ENCODE data around the gene ATAD2B. TPM values are rescaled to one million over a fixed set of nuclear protein-coding genes. Genes with fewer than 3 reads are reported as not detected.

The ATAD2B gene
- total RNA-seq, 1 experiment from 2014 or later: 19.7 TPM

DNA sequence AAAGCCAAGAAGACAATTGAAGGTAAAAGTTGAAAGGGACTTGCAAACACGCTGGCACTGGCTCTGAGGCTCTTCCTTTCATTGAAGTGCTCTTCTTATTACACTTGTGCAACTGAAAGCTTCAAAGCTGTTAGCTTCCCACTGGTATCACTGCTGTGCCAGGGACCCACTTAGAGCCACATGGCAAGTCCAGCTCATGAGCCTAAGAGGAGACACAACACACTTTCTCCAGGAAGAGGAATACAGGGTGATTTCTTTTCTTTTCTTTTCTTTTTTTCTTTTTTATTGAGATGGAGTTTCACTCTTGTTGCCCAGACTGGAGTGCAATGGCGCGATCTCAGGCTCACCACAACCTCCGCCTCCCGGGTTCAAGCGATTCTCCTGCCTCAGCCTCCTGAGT lies 218.2 kb downstream of the ATAD2B start:
- Mint-ChIP-seq H3K4me1 (ENCODE audit: insufficient read depth, unreplicated experiment) (no peaks in the 10 kb centered on the region), H3K36me3 (ENCODE audit: insufficient read depth, unreplicated experiment) (peaks cover 47% of the 10 kb centered on the region), H3K9me3 (ENCODE audit: unreplicated experiment) (no peaks in the 10 kb centered on the region), H3K4me3 (ENCODE audit: unreplicated experiment) (no peak overlapping the region), H3K27ac (ENCODE audit: low read depth, unreplicated experiment) (no peak overlapping the region), H3K27me3 (ENCODE audit: insufficient read depth, unreplicated experiment) (no peaks in the 10 kb centered on the region)
- CTCF ChIA-PET: interaction anchor here (0.6 kb wide), 1 partner anchor 376 kb away, joined by 3 read pairs; the partner anchor contains the start of gene TP53I3
- intact Hi-C loops (cut with micrococcal nuclease): no loop called here
- no TSS peak for BruUV-seq (replicated peaks)
- TF ChIP-seq, protein P1, sequence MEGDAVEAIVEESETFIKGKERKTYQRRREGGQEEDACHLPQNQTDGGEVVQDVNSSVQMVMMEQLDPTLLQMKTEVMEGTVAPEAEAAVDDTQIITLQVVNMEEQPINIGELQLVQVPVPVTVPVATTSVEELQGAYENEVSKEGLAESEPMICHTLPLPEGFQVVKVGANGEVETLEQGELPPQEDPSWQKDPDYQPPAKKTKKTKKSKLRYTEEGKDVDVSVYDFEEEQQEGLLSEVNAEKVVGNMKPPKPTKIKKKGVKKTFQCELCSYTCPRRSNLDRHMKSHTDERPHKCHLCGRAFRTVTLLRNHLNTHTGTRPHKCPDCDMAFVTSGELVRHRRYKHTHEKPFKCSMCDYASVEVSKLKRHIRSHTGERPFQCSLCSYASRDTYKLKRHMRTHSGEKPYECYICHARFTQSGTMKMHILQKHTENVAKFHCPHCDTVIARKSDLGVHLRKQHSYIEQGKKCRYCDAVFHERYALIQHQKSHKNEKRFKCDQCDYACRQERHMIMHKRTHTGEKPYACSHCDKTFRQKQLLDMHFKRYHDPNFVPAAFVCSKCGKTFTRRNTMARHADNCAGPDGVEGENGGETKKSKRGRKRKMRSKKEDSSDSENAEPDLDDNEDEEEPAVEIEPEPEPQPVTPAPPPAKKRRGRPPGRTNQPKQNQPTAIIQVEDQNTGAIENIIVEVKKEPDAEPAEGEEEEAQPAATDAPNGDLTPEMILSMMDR (IDR thresholded peaks at IDR 0.05; ENCODE audit: unreplicated experiment): no peak
- POLR2A ChIA-PET: interaction anchor here (0.6 kb wide), 1 partner anchor 327 kb away, joined by 3 read pairs; no protein-coding TSS in a partner anchor
- DNase-seq (ENCODE audit: unreplicated experiment): no peak

DNA sequence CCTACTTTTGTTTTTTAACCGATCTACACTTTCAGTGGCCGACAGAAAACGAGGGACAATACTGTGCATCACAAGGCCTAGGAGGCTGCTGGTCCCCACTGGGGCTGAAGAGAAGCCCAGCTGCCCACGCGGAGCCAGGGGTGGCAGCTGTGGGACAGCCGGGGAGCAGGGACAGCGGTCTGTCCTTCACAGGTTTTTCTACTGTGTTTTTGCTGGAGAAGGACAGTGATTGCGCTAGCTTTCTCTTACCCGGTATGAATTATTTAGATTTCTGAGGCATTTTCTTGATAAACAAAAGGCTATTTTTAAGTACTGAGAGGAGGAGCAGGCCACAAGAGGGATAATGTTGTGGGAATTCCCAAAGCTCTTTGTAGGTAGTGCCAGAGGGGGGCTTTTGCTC lies 219.8 kb downstream of the ATAD2B start:
- peaks cover 55% of the 10 kb centered on the region for H3K36me3 Mint-ChIP-seq (ENCODE audit: insufficient read depth, unreplicated experiment)
- peak overlapping the region; percentile 37 for H3K27ac Mint-ChIP-seq (ENCODE audit: low read depth, unreplicated experiment)
- H3K9me3 Mint-ChIP-seq (ENCODE audit: unreplicated experiment): no peaks in the 10 kb centered on the region
- no peaks in the 10 kb centered on the region for H3K4me1 Mint-ChIP-seq (ENCODE audit: insufficient read depth, unreplicated experiment)
- H3K4me3 Mint-ChIP-seq (ENCODE audit: unreplicated experiment): no peak overlapping the region
- no peaks in the 10 kb centered on the region for H3K27me3 Mint-ChIP-seq (ENCODE audit: insufficient read depth, unreplicated experiment)
- BruUV-seq (replicated peaks): no TSS peak
- intact Hi-C loops (cut with micrococcal nuclease): no loop called here
- CTCF ChIA-PET: interaction anchor here (0.7 to 1.6 kb wide), 2 partner anchors 9 to 13 kb away, joined by 4 to 5 read pairs; no protein-coding TSS in a partner anchor
- POLR2A ChIA-PET: no interaction called here
- DNase-seq (ENCODE audit: unreplicated experiment): no peak
- TF ChIP-seq, protein P1 (IDR thresholded peaks at IDR 0.05; ENCODE audit: unreplicated experiment): no peak

DNA sequence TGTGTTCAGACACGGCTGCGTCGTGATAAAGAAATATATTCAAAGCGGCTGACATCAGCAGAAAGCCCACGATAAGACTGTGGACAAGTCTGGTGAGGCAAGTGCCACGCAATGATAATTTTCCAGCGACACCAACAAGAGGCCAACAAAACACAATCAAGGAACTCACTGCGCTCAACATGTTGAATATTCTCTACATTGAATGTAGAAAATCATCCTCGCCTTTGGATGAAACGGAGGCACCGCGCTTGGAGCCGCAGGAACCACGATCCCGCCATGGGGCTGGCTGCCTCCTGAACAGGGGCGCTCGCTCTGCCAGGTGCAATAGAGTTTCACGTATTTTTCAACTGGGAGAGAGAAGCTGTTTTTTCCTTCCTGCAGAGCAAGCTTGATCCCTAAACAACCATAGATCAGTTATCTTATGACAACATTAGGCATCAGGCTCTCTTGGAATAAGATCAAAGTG lies 220.3 kb downstream of the ATAD2B start:
- Mint-ChIP-seq H3K9me3 (ENCODE audit: unreplicated experiment) (no peaks in the 10 kb centered on the region), H3K4me1 (ENCODE audit: insufficient read depth, unreplicated experiment) (no peaks in the 10 kb centered on the region), H3K27me3 (ENCODE audit: insufficient read depth, unreplicated experiment) (no peaks in the 10 kb centered on the region), H3K4me3 (ENCODE audit: unreplicated experiment) (no peak overlapping the region), H3K36me3 (ENCODE audit: insufficient read depth, unreplicated experiment) (peaks cover 55% of the 10 kb centered on the region), H3K27ac (ENCODE audit: low read depth, unreplicated experiment) (no peak overlapping the region)
- BruUV-seq (replicated peaks): no TSS peak
- TF ChIP-seq, protein P1 (IDR thresholded peaks at IDR 0.05; ENCODE audit: unreplicated experiment): no peak
- no peak for DNase-seq (ENCODE audit: unreplicated experiment)
- CTCF ChIA-PET: interaction anchor here (1.6 kb wide), 1 partner anchor 9 kb away, joined by 5 read pairs; no protein-coding TSS in a partner anchor
- intact Hi-C loops (cut with micrococcal nuclease): no loop called here
- POLR2A ChIA-PET: no interaction called here

DNA sequence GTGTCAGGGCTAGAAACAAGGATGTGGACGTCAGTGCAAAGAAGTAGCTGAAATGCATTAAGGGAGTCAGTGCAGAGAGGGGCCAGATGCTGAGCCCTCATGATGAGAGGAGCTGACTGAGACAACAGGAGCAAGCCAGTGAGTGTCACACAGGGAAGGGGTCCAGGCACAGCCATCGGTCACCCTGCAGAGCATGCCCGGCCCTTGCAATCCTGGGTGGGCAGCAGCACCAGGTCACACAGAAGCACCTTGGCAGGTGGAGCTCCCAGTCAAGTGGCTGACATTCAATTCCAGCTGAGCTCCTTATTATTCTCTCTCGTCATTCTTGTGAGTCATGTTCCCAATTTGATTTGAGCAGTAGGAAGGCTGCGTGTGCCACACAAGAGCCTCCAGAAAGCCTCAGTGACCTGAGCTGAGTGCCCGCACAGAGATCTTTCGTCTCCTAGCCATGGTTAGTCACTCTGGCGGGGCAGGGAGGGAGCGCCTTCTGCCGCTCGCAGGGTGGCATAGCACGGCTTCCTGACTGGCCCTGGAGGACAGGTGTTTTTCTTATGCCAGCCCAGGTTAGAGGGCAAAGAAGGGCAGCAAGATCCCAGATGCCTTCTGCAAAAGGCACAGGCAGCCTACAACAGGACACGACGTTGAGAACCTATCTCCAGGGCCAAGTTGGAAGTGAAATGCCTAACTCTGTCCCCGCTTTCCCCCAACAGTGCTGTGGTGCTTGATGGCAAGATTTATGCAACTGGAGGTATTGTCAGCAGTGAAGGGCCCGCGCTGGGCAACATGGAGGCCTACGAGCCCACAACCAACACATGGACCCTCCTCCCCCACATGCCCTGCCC lies 220.9 kb downstream of the ATAD2B start:
- CTCF ChIA-PET: interaction anchor here (0.7 kb wide), 1 partner anchor 339 kb away, joined by 5 read pairs; no protein-coding TSS in a partner anchor
- Mint-ChIP-seq H3K4me3 (ENCODE audit: unreplicated experiment) (no peak overlapping the region), H3K4me1 (ENCODE audit: insufficient read depth, unreplicated experiment) (no peaks in the 10 kb centered on the region), H3K9me3 (ENCODE audit: unreplicated experiment) (no peaks in the 10 kb centered on the region), H3K27me3 (ENCODE audit: insufficient read depth, unreplicated experiment) (no peaks in the 10 kb centered on the region), H3K36me3 (ENCODE audit: insufficient read depth, unreplicated experiment) (peaks cover 55% of the 10 kb centered on the region), H3K27ac (ENCODE audit: low read depth, unreplicated experiment) (no peak overlapping the region)
- POLR2A ChIA-PET: no interaction called here
- no TSS peak for BruUV-seq (replicated peaks)
- intact Hi-C loops (cut with micrococcal nuclease): no loop called here
- DNase-seq (ENCODE audit: unreplicated experiment): no peak
- TF ChIP-seq, protein P1 (IDR thresholded peaks at IDR 0.05; ENCODE audit: unreplicated experiment): no peak

All from MCF 10A (cell line).